ENCODE data around the gene ZNF362. TPM values are rescaled to one million over a fixed set of nuclear protein-coding genes. Genes with fewer than 3 reads are reported as not detected.

ZNF362 gene
- total and polyA plus RNA-seq, 2 of the 13 experiments (the other 11 are each of a cell fraction or from before 2014, with no cell fraction given): 8.3 to 14.2 TPM

DNA sequence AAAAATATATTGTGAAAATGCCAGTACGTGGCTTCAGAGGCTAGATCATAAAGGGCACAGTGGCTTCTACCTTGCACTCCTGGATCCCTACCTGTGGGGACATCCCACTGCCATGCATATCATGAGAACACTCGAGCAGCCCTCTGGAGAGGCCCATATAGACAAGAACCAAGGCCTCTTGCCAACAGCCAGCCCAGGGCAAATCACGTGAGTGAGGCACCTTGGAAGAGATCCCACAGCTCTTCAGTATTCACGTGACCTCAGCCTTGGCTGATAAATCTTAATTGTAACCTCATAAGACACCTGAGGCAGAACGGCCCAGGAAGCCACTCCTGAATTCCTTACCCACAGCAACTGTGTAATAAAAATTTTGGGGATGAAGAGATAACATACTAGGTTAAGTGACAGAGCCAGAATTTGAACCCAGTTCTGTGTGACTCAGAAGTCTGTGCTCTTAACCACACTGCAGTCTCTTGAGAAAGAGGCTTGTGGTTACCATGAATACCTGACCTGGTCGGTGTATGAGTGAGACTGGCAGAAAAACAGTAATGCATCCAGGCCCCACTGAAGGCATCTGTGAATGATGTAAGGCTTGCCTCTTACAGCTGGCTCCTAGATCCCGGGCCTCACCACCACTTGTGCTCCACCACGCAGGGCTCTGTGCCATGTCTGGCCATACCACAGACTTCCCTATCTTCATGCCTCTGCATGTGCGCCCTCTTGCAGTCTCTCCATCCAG lies 71.5 kb downstream of the ZNF362 start:
- Histone ChIP-seq H3K79me2 (ENCODE audit: insufficient read depth, low read length) (peaks cover 3% of the 10 kb centered on the region), H3K9ac (ENCODE audit: insufficient read depth, low read depth, low read length) (no peak overlapping the region), H4K20me1 (ENCODE audit: insufficient read depth, low read length) (peaks cover 43% of the 10 kb centered on the region; the same call in 1 of the 2 replicates), H3K27ac (ENCODE audit: extremely low read length, insufficient read depth, low read length) (no peak overlapping the region), H2AFZ (ENCODE audit: low read length) (no peak overlapping the region), H3K4me1 (ENCODE audit: insufficient read depth, low read length) (peaks cover 3% of the 10 kb centered on the region), H3K4me3 (replicated peaks in 1 of 3; ENCODE audit: insufficient read depth in 1 of 3, low read depth in 2 of 3, low read length in 3 of 3) (no peak overlapping the region), H3K36me3 (replicated peaks in 1 of 2; ENCODE audit: control insufficient read depth in 1 of 2, insufficient read depth in 2 of 2, low read length in 2 of 2) (peaks cover 57 to 100% of the 10 kb centered on the region in 2 experiments), H3K4me2 (ENCODE audit: low read depth, low read length) (no peak overlapping the region), H3K27me3 (ENCODE audit: control insufficient read depth in 1 of 2, insufficient read depth in 2 of 2, low read length in 2 of 2) (no peaks in the 10 kb centered on the region), H3K9me3 (ENCODE audit: low read length) (no peaks in the 10 kb centered on the region)
- POLR2A ChIA-PET: no interaction called here
- ATAC-seq: no peak
- in situ Hi-C loops (cut with HindIII; ENCODE audit: extremely low pct_ligation_motif_present, low pct_unique_long_range_greater_than_20kb) (no loop called here), intact Hi-C loops (cut with micrococcal nuclease; ENCODE audit: unreplicated experiment) (no loop called here)
- no peak for FAIRE-seq
- no peak for DNase-seq (ENCODE audit: low spot score)
- 98% methylated on average over 8 of the region's 9 CpGs for WGBS (ENCODE audit: low lambda C conversion rate)
- CTCF ChIA-PET (ENCODE audit: low intra/inter-chr PET ratio, low total read pairs): no interaction called here
- BruUV-seq (replicated peaks): no TSS peak
- no peak for TF ChIP-seq PTBP1 (IDR thresholded peaks at IDR 0.05; ENCODE audit: low read depth, low read length, poor library complexity, severe bottlenecking)
- TF ChIP-seq ATF1 (CRISPR knock-in tag; IDR thresholded peaks at IDR 0.05): no peak
- TF ChIP-seq, protein P1, sequence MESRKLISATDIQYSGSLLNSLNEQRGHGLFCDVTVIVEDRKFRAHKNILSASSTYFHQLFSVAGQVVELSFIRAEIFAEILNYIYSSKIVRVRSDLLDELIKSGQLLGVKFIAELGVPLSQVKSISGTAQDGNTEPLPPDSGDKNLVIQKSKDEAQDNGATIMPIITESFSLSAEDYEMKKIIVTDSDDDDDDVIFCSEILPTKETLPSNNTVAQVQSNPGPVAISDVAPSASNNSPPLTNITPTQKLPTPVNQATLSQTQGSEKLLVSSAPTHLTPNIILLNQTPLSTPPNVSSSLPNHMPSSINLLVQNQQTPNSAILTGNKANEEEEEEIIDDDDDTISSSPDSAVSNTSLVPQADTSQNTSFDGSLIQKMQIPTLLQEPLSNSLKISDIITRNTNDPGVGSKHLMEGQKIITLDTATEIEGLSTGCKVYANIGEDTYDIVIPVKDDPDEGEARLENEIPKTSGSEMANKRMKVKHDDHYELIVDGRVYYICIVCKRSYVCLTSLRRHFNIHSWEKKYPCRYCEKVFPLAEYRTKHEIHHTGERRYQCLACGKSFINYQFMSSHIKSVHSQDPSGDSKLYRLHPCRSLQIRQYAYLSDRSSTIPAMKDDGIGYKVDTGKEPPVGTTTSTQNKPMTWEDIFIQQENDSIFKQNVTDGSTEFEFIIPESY (CRISPR knock-in tag; IDR thresholded peaks at IDR 0.05): no peak
- TF ChIP-seq, protein P2, sequence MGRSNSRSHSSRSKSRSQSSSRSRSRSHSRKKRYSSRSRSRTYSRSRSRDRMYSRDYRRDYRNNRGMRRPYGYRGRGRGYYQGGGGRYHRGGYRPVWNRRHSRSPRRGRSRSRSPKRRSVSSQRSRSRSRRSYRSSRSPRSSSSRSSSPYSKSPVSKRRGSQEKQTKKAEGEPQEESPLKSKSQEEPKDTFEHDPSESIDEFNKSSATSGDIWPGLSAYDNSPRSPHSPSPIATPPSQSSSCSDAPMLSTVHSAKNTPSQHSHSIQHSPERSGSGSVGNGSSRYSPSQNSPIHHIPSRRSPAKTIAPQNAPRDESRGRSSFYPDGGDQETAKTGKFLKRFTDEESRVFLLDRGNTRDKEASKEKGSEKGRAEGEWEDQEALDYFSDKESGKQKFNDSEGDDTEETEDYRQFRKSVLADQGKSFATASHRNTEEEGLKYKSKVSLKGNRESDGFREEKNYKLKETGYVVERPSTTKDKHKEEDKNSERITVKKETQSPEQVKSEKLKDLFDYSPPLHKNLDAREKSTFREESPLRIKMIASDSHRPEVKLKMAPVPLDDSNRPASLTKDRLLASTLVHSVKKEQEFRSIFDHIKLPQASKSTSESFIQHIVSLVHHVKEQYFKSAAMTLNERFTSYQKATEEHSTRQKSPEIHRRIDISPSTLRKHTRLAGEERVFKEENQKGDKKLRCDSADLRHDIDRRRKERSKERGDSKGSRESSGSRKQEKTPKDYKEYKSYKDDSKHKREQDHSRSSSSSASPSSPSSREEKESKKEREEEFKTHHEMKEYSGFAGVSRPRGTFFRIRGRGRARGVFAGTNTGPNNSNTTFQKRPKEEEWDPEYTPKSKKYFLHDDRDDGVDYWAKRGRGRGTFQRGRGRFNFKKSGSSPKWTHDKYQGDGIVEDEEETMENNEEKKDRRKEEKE (IDR thresholded peaks at IDR 0.05): no peak
- no peak for TF ChIP-seq ZKSCAN8 (CRISPR knock-in tag; IDR thresholded peaks at IDR 0.05; ENCODE audit: borderline replicate concordance)
- TF ChIP-seq MXD4 (CRISPR knock-in tag; IDR thresholded peaks at IDR 0.05): no peak
- TF ChIP-seq NFIC (IDR thresholded peaks at IDR 0.05; ENCODE audit: low read length): no peak
- no peak for TF ChIP-seq RELA (CRISPR knock-in tag; IDR thresholded peaks at IDR 0.05)
- no peak for TF ChIP-seq NFKBIZ (CRISPR knock-in tag; IDR thresholded peaks at IDR 0.05)
- TF ChIP-seq HMG20A (CRISPR knock-in tag; IDR thresholded peaks at IDR 0.05; ENCODE audit: borderline replicate concordance): no peak
- TF ChIP-seq ZKSCAN1 (IDR thresholded peaks at IDR 0.05; ENCODE audit: low read length): no peak
- TF ChIP-seq, protein P3, sequence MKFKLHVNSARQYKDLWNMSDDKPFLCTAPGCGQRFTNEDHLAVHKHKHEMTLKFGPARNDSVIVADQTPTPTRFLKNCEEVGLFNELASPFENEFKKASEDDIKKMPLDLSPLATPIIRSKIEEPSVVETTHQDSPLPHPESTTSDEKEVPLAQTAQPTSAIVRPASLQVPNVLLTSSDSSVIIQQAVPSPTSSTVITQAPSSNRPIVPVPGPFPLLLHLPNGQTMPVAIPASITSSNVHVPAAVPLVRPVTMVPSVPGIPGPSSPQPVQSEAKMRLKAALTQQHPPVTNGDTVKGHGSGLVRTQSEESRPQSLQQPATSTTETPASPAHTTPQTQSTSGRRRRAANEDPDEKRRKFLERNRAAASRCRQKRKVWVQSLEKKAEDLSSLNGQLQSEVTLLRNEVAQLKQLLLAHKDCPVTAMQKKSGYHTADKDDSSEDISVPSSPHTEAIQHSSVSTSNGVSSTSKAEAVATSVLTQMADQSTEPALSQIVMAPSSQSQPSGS (CRISPR knock-in tag; IDR thresholded peaks at IDR 0.05): no peak
- TF ChIP-seq HNF4G (IDR thresholded peaks at IDR 0.05; ENCODE audit: borderline replicate concordance, low read depth, low read length): no peak
- no peak for TF ChIP-seq HNF4G (CRISPR knock-in tag; IDR thresholded peaks at IDR 0.05; ENCODE audit: borderline replicate concordance, low read depth)
- no peak for TF ChIP-seq ZNF816 (CRISPR knock-in tag; IDR thresholded peaks at IDR 0.05; ENCODE audit: borderline replicate concordance)
- TF ChIP-seq, protein P4, sequence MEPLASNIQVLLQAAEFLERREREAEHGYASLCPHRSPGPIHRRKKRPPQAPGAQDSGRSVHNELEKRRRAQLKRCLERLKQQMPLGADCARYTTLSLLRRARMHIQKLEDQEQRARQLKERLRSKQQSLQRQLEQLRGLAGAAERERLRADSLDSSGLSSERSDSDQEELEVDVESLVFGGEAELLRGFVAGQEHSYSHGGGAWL (CRISPR knock-in tag; IDR thresholded peaks at IDR 0.05): no peak
- TF ChIP-seq, protein P5, sequence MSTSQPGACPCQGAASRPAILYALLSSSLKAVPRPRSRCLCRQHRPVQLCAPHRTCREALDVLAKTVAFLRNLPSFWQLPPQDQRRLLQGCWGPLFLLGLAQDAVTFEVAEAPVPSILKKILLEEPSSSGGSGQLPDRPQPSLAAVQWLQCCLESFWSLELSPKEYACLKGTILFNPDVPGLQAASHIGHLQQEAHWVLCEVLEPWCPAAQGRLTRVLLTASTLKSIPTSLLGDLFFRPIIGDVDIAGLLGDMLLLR (CRISPR knock-in tag; IDR thresholded peaks at IDR 0.05): no peak

Data from HepG2 (cell line).